OCI-LY1 (cell line): ENCODE measurements around the gene PRAME.

Experiments used
- EZH2 ChIP-seq: fragments of 200-600 bp; sonication (generic), shearing (Covaris generic); IDR thresholded peaks from 2 replicates; pipeline ENCODE4 v1.8.0; 2017; ENCODE audit warnings: borderline replicate concordance, mixed run types, mild to moderate bottlenecking, antibody characterized with exemption, low read length, moderate library complexity, mixed read lengths
- TF ChIP-seq, protein P1 (sequence below): fragments of 200-600 bp; sonication (generic), shearing (Covaris generic); IDR thresholded peaks from 2 replicates; pipeline ENCODE4 v1.5.1; 2017; ENCODE audit warnings: mild to moderate bottlenecking, antibody characterized with exemption, low read length, moderate library complexity, mixed read lengths

DNA sequence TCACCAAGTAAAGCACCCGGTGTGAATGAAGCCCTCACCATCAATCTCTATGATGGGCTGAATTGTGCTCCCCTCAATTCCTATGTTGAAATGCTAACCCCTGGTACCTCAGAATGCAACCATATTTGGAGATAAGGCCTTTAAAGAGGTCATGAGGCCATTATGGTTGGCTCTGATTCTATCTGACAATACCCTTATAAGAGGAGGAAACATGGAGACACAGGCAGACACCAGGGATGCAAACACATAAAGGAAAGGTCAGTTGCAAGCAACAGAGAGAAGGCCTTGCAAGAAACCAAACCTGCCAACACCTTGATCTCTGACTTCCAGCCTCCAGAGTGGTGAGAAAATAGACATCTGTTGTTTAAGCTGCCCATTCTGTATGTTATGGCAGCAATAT is 25.6 kb downstream of the PRAME start:
- TF ChIP-seq, protein P1, sequence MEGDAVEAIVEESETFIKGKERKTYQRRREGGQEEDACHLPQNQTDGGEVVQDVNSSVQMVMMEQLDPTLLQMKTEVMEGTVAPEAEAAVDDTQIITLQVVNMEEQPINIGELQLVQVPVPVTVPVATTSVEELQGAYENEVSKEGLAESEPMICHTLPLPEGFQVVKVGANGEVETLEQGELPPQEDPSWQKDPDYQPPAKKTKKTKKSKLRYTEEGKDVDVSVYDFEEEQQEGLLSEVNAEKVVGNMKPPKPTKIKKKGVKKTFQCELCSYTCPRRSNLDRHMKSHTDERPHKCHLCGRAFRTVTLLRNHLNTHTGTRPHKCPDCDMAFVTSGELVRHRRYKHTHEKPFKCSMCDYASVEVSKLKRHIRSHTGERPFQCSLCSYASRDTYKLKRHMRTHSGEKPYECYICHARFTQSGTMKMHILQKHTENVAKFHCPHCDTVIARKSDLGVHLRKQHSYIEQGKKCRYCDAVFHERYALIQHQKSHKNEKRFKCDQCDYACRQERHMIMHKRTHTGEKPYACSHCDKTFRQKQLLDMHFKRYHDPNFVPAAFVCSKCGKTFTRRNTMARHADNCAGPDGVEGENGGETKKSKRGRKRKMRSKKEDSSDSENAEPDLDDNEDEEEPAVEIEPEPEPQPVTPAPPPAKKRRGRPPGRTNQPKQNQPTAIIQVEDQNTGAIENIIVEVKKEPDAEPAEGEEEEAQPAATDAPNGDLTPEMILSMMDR: no peak
- TF ChIP-seq EZH2: no peak
